G401.6 (cell line): ENCODE measurements around the gene CDC5L.
"Not testable (repeated sequence)": the region's sequence is repeated elsewhere in the genome, so short reads cannot be mapped to it uniquely, and the experiment has no call there.

ENCODE experiments used
- FAIRE-seq: peaks from 2 replicates; lab custom pipeline; 2012; peaks lifted over from hg19 to GRCh38; lab: Jason Lieb, UNC

CDC5L gene

DNA sequence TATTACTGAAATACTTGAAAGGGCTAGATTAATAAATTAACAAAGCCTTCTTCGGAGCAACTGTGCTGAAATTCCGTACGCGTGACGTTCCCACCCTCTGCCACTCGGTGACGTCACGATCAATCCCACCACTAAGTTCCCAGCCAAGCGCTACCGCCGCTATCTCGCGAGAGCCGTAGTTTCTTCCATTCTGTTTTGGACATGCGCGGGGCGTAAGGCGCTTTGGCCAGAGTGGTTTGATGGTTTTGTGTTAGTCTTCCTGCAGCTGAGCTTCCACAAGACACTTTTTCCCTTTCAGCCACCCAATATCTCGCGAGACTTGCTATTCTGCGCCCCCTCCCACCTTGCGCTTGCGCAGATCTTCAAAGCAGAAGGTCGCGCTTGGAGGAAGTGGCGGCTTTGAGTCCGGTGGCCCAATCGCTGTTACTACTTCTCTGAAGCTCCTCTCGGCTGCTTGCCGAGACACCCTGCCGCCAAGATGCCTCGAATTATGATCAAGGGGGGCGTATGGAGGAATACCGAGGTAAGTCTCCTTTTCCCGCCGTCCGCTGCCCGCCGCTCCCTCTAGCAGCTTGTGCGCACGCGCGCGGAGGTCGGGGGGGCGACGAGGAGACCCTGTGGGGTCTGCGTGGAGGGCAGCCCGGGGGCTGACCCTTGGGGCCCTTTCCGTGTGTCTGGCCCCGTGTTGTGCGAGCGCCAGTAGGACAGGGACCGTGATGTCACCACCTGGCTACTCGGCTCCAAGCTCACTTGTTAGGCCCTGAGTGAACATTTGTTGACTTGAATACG is at the start of gene CDC5L:
TSS of gene CDC5L (plus strand) at position 361 of the 789 bp plus-strand sequence. CDS start at position 479, 118 bp downstream.
- FAIRE-seq, result peak; percentile 96

GRCh38 chr6:44338228-44339122 is 49.0 kb upstream of the CDC5L start:
- peak; percentile 76 for FAIRE-seq

GRCh38 chr6:44339301-44339700 is 48.2 kb upstream of the CDC5L start:
- no peak for FAIRE-seq

DNA sequence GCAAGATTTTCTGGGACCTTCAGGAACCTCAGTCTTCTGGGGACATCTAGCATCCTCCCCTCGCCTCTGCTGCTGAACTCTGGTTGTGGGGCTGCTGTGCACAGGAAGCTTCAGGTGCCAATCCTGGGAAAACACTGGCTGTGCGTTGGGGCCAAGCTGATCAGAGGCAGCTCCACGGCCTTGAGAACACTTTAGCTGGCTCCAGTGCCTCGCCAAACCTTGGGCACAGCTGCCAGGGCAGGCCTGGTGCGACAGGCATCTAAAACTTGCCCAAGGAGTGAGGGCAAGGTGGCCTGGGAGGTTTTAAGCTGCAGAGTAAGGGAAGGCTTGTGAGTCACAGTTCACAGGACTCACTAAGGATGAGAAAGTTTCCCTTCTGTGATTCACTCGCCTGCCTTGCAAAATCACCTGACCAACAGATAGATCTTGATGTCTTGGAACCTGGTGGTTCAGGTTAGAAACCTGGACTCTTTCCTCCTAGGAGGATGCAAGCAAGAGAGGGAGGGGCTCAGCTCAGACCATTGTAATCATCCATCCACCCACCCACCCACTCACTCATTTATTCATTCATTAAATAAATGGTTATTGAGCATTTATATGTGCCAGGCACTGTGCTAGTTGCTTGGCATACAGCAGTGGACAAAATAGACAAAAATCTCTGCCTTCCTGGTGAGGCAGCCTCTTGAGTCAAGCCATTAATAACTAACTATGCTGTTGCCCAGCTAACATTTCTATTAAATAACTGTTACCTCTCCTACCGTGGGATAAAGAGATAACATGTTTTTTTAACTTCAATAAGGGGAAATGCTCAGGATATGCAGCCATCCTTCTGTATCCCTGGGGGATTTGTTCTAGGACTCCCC is 47.5 kb upstream of the CDC5L start:
- no peak for FAIRE-seq

GRCh38 chr6:44341095-44341890 is 46.2 kb upstream of the CDC5L start:
- FAIRE-seq, result no peak

DNA sequence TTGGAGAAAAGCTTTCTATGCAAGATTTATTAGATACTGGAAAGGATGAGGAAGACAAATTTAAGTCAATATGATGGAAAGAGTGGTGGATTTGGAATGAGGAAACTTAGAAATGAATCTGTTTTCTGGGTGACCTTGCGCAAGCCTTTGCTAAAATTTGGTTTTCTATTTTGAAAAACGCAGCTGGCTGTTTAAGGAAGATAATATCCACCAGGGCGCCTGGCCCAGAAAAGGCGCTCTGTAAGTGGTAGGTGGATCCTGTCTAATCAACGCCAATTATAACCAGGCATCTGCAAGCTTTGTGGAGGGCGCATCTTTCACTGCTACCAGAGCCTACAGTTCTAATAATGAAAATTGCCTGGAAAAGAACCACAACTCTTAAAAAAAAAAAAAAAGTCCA is 45.5 kb upstream of the CDC5L start:
- FAIRE-seq, result no peak

GRCh38 chr6:44342489-44342888 is 45.0 kb upstream of the CDC5L start, which contains the start of gene SPATS1:
Gene SPATS1, plus strand, starts transcription at chr6:44342650. Its CDS starts 446 bp downstream, at chr6:44343096.
- no peak for FAIRE-seq

GRCh38 chr6:44346818-44347217 is 40.7 kb upstream of the CDC5L start:
- not testable (repeated sequence) for FAIRE-seq

GRCh38 chr6:44349904-44350649 is 37.4 kb upstream of the CDC5L start:
- FAIRE-seq, result no peak

- not testable (repeated sequence) for FAIRE-seq
Measured at GRCh38 chr6:44350650-44350994, 36.9 kb upstream of the CDC5L start.

- no peak for FAIRE-seq
Measured at GRCh38 chr6:44352259-44352658, 35.2 kb upstream of the CDC5L start.

- FAIRE-seq, result peak; percentile 41
Measured at GRCh38 chr6:44353336-44353735, 34.2 kb upstream of the CDC5L start.

- FAIRE-seq, result no peak
Measured at GRCh38 chr6:44355640-44356039, 31.9 kb upstream of the CDC5L start.

DNA sequence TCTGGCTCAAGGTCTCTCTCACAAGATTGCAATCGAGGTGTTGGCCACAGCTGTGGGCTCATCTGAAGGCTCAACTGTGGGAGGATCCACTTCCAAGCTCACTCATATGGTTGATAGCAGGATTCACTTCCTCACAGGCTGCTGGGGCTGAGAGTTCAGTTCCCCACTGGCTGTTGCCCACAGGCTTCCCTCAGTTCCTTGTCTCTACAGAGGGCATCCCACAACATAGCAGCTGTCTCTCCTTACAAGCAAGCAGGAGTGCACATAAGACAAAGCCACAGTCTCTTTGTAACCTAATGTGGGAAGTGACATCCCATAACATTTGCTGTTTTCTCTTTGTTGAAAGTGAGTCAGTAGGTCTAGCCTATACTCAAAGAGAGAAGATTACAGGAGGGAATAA is 31.0 kb upstream of the CDC5L start:
- FAIRE-seq, result no peak

DNA sequence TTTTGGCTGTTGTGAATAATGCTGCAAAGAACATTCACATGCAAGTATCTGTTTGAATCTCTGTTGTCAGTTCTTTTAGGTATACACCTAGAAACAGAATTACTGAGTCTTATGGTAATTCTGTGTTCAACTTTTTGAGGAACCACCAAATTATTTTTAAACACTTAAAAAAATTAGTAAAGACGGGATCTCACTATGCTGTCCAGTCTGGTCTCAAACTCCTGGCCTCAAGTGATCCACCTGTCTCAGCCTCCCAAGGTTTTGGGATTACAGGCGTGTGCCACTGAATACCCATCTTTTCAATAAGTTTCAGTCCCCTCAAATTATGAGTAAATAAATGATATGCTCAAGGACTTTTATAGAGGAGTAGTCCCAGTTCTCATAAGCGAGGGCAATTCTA is 27.5 kb upstream of the CDC5L start:
- FAIRE-seq, result no peak

DNA sequence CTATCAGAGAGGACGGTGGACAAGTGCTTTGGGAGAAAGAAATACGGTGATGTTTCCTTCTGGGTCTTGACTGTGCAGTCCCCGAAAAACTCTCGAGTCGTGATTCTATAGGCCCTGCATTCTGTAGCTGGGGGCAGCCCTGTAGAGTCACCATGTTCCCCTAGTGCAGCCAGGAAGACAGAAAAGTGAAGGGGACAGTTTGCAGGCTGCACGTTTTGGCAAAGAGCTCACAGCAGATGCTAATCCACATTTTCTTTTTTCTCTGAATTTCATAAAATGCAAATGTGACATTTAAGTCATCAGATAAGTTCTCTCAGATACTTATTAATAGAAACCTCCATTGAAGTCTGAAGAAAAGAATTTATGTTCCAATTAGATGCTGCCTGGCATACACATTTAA is 25.6 kb upstream of the CDC5L start:
- no peak for FAIRE-seq

DNA sequence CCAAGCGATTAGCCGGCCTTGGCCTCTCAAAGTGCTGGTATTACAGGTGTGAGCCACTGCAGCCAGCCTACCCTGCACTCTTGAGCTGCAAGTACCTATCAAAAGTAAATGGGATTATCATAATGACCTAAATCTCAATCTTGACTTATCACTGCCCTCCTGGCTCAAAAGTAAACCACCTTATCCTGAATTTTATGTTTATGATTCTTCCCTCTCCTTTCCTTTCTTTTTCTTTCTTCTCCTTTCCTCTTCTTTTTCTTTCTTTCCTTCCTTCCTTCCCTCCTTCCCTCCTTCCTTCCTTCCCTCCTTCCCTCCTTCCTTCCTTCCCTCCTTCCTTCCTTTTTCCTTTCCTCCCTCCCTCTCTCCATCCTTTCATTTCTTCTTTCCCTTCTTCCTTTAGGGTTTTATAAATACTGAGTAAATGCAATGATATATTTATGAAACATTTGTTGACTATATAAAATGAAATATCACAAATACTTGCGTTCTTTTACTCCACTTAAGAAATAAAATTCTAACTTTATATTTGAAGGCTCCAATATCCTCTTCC is 24.1 kb upstream of the CDC5L start:
- FAIRE-seq, result no peak

- no peak for FAIRE-seq
Measured at GRCh38 chr6:44366781-44367180, 20.7 kb upstream of the CDC5L start.

DNA sequence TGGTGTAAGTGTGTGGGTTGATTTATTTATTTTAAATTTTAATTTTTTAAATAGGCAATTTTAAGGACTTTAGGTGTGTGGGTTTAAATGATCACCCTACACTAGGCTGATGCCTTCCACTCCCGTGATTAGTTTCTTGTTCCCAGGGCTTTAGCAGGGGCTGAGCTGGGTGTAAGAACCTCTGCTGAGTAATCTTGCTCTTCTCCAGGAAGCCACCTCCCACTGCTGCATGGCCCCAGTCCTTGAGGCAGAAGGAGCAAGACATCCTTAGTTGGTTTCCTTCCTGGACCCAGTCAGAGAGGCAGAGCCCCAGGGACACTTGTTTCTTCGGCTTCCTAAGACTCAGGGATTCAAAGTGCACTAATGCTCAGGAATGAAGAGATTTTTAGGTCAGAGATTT is 19.8 kb upstream of the CDC5L start:
- FAIRE-seq, result no peak

DNA sequence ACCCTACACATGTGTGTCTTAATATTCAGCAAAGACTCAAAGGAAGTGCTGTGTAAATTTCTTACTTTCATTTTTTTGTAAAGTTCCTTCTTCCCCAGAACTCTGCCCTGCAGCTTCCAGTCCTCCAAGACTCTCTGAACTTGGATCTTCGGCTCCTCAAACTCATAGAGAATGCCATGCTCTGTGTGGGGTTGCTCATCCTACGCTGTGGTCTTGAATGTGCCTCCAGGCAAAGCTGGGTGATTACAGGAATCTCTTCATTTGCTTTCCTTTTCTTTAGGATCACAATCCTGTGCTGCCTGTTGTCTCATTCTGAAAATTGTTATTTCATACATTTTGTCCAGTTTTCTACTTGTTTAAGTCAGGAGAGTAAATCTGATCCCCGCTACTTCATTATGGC is 14.5 kb upstream of the CDC5L start:
- no peak for FAIRE-seq
